Transverse colon (tissue), 4 donors: ENCODE measurements around the gene MSRB2. TPM values are rescaled to one million over a fixed set of nuclear protein-coding genes. Genes with fewer than 3 reads are reported as not detected.

Experiments used
- DNase-seq: peaks from one replicate; pipeline ENCODE4 v3.0.0-alpha.2; 2019
- H3K27ac ChIP-seq, 4 donors: fragments of 200-600 bp; sonication (generic); 2 replicates each; pipeline ENCODE4 v1.5.1; 2016 to 2018; ENCODE audit warnings: inconsistent platforms in 4 of 4
- H3K27me3 ChIP-seq: fragments of 200-600 bp; sonication (generic); 2 replicates; pipeline ENCODE4 v1.5.1; 2017; ENCODE audit warnings: inconsistent platforms
- H3K36me3 ChIP-seq, 4 donors: fragments of 200-600 bp; sonication (generic); 2 replicates each; pipeline ENCODE4 v1.5.1; 2017 to 2019; ENCODE audit warnings: inconsistent platforms in 4 of 4
- H3K4me1 ChIP-seq, 4 donors: fragments of 200-600 bp; sonication (generic); 2 replicates each; pipeline ENCODE4 v1.5.1; 2017 to 2020; ENCODE audit warnings: inconsistent platforms in 4 of 4
- H3K4me3 ChIP-seq, 4 donors: fragments of 200-600 bp; sonication (generic); 1 replicate in 1 of 4; 2 replicates in 3 of 4; pipeline versions ENCODE4 v1.5.1 to v1.6.1; 2017 to 2019; ENCODE audit warnings: inconsistent platforms in 4 of 4
- H3K9me3 ChIP-seq, 2 donors: fragments of 200-600 bp; sonication (generic); 2 replicates each; pipeline ENCODE4 v1.5.1; 2017 to 2019; ENCODE audit warnings: inconsistent platforms in 2 of 2
- CTCF ChIP-seq, 5 experiments: fragments of 200-600 bp in 3 of 5; fragments of 450-650 bp in 2 of 5; sonication (generic) in 3 of 5; IDR thresholded peaks; 1 replicate in 2 of 5; 2 replicates in 3 of 5; pipeline ENCODE4 v1.5.1; 2016 to 2017; ENCODE audit warnings: antibody characterized with exemption in 5 of 5, inconsistent platforms in 3 of 5, mild to moderate bottlenecking in 2 of 5, moderate library complexity in 1 of 5
- EP300 ChIP-seq: sonication (generic); formaldehyde crosslinking; IDR thresholded peaks from one replicate; pipeline ENCODE4 v1.6.1; 2017; ENCODE audit warnings: antibody characterized with exemption, low read depth
- POLR2A ChIP-seq: fragments of 450-650 bp; IDR thresholded peaks from one replicate; pipeline ENCODE4 v1.6.1; 2016; ENCODE audit warnings: antibody characterized with exemption, mild to moderate bottlenecking, moderate library complexity
- POLR2AphosphoS5 ChIP-seq, 3 donors: sonication (generic); formaldehyde crosslinking; IDR thresholded peaks; one replicate each; pipeline ENCODE4 v1.6.1; 2016; ENCODE audit warnings: antibody characterized with exemption in 3 of 3
- WGBS, 2 donors: methylation state at CpG; one replicate each; pipeline ENCODE4 v1.1.5; 2018; ENCODE audit warnings: low coverage in 1 of 2; 5-methylcytosine and 5-hydroxymethylcytosine counted together
- in situ Hi-C, 4 donors: fragments of 200-750 bp; cut with MboI; loops; one replicate each; pipeline versions ENCODE4 v1.15.0 to v1.15.1; 2017; ENCODE audit warnings: low sequenced_read_pairs in 3 of 4, low pct_ligation_motif_present in 1 of 4, low pct_unique_long_range_greater_than_20kb in 1 of 4
- intact Hi-C: fragments of 100-400 bp; cut with DNase I; formaldehyde crosslinking; loops from one replicate; pipeline ENCODE4 v1.15.1; 2023; ENCODE audit warnings: low total_unique reads
- small RNA-seq, 4 donors: library from RNA; depleted of rRNA; stranded (forward); fragments of <200 nt; gene quantifications; one replicate each; pipeline ENCODE3, GENCODE V24; 2016
- total RNA-seq, 4 donors: library from RNA; depleted of rRNA; stranded (reverse); fragments of >200 nt; gene quantifications; one replicate each; pipeline ENCODE4 v1.1.0, GENCODE V29; 2016

MSRB2 gene
- total RNA-seq, 4 donors from 2014 or later, result 7.5 to 29.1 (median 19.2) TPM

- WGBS, 2 donors, result 28 to 30% methylated on average over 14 to 26 of the region's 26 CpGs
- no peaks in the 10 kb centered on the region for H3K9me3 ChIP-seq
- DNase-seq, result no peak
- peaks cover 0 to 17% (median 7%) of the 10 kb centered on the region in 4 donors for H3K4me1 ChIP-seq
- no peak overlapping the region for H3K4me3 ChIP-seq
- TF ChIP-seq CTCF (IDR thresholded peaks at IDR 0.05) (no peak), POLR2AphosphoS5 (IDR thresholded peaks at IDR 0.05) (no peak), POLR2A (no peak), EP300 (no peak)
- H3K27ac ChIP-seq, result no peak overlapping the region
- in situ Hi-C loops (loop anchor here in 2 of 4 donors (25.0 kb wide), 2 partner anchors 366 to 1391 kb away; no protein-coding TSS in a partner anchor), intact Hi-C loops (no loop called here)
- H3K27me3 ChIP-seq, result peaks cover 83% of the 10 kb centered on the region
- H3K36me3 ChIP-seq, result no peaks in the 10 kb centered on the region
These were observed 76.0 kb downstream of the MSRB2 start for GRCh38 chr10:23171232-23171876.

Small RNAs within 50 kb of the gene (small RNA-seq; reads per million reads assigned to genes)
- gene RF00561, result 0 reads per million in 4 donors

Other genes with a start within 250 kb of the MSRB2 start
- gene ARMC3, start 167.5 kb upstream of the MSRB2 start, total RNA-seq, result not detected
- gene PTF1A, start 96.7 kb downstream of the MSRB2 start, total RNA-seq, result not detected
- gene C10orf67, start 249.2 kb downstream of the MSRB2 start, total RNA-seq, result not detected